ENCODE data around the gene SAMD4B. TPM values are rescaled to one million over a fixed set of nuclear protein-coding genes. Genes with fewer than 3 reads are reported as not detected.
A peak's percentile ranks its signal among the peaks of the same experiment; 100 is the strongest.

The SAMD4B gene
- total RNA-seq, 1 experiment from 2014 or later, result 57.8 TPM

DNA sequence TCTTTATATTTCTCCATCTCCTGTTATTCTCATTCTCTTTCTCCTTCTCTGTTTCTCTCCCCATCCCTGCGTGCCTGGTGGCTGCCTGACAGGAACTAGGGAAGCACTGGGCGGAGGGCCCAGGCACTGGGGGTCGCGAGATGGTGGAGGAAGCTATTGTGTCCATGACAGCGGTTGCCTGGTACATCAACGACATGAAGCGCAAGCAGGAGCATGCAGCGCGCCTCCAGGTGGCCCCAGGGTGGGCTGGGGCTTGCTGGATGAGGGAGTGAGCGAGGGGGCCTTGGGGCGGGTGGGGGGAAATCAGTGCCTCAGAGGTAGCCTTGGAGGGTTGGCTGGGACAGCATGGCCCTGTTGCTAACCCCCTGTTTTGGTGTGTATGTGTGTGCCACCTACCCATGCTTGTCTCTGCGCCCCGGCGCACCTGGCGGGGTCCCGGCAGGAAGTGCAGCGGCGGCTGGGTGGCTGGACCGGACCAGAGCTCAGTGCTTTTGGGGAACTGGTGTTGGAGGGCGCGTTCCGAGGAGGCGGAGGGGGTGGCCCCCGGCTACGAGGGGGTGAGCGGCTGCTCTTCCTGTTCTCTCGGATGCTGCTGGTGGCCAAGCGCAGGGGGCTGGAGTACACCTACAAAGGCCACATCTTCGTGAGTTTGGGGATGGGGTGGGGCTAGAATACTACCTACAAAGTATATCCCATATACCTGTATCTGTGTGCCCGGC, 75.4 kb downstream of the SAMD4B start:
- no peak for DNase-seq (ENCODE audit: extremely low read depth, low read depth)

DNA sequence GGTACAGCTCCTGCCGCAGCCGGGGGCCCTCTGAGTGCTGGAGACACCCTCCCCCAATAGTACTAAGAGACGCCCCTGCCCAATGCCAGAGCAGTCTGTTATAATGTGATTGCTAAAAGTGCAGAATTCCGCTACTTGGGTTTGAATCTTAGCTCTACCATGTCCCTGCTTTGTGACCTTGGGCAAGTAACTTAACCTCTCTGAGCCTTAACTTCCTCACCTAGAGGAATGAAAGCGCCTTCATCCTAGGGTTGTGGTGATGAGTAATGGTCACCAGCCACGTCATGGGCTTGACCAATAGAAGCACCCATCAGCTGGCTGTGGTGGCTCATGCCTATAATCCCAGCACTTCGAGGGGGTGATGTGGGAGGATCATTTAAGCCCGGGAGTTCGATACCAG, 76.8 kb downstream of the SAMD4B start:
- no peak for DNase-seq (ENCODE audit: extremely low read depth, low read depth)

DNA sequence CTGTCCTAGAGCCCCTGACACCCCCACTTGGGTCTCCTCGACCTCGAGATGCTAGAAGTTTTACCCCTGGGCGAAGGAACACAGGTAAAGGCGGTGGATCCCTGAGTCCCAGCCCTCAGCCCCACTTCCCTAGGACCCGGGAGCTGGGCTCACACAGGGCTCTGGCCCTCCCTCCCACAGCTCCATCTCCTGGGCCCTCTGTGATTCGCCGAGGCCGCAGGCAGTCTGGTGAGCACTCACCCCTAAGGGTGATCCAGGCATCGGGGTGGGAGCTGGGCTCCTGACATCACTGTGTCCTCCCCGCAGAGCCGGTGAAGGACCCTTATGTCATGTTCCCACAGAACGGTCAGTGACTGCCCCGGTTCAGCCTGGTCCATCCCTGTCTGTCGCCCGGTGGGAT, 78.5 kb downstream of the SAMD4B start:
- no peak for DNase-seq (ENCODE audit: extremely low read depth, low read depth)

DNA sequence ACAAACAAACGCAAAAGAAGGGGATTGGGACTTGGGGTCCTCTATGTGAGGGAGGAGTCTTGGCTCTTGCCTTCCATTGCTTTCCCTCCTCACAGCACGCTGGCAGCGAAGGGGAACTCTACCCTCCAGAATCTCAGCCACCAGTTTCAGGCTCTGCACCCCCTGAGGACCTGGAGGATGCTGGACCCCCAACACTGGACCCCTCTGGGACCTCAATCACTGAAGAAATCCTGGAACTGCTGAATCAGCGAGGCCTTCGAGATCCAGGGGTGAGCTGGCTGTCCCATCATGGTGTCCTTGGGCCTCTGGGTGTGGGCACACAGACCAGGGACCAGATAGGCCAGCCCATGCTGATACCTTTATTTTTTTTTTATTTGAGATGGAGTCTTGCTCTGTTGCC, 79.8 kb downstream of the SAMD4B start:
- no peak for DNase-seq (ENCODE audit: extremely low read depth, low read depth)

DNA sequence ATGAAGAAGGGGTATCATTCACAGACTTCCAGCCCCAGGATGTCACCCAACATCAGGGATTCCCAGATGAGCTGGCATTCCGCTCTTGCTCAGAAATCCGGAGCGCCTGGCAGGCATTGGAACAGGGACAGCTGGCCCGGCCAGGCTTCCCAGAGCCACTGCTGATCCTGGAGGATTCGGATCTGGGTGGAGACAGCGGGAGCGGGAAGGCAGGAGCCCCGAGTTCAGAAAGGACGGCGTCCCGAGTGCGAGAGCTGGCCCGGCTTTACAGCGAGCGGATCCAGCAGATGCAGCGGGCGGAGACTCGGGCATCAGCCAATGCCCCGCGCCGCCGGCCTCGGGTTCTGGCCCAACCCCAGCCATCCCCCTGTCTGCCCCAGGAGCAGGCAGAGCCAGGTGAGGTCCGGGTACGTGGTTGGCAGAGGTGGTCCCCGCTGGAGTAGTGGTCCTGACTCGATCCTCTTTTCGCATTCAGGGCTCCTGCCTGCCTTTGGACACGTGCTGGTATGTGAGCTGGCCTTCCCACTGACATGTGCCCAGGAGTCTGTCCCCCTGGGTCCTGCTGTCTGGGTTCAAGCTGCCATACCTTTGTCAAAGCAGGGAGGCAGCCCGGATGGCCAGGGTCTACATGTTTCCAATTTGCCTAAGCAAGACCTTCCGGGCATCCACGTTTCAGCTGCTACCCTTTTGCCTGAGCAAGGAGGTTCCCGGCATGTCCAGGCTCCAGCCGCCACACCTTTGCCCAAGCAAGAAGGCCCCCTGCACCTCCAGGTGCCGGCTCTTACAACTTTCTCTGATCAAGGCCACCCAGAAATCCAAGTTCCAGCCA, 81.3 kb downstream of the SAMD4B start:
- DNase-seq (ENCODE audit: extremely low read depth, low read depth), result no peak

DNA sequence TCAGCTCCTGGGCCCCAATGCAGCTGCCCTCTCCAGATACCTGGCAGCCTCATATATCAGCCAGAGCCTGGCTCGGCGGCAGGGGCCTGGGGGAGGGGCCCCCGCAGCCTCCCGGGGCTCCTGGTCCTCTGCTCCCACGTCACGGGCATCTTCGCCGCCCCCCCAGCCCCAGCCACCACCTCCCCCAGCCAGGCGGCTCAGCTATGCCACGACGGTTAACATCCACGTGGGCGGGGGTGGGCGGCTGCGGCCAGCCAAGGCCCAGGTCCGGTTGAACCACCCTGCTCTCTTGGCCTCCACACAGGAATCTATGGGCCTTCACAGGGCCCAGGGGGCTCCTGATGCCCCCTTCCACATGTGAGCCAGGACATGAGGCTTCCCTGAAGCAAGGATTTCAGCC, 82.7 kb downstream of the SAMD4B start:
- no peak for DNase-seq (ENCODE audit: extremely low read depth, low read depth)

DNA sequence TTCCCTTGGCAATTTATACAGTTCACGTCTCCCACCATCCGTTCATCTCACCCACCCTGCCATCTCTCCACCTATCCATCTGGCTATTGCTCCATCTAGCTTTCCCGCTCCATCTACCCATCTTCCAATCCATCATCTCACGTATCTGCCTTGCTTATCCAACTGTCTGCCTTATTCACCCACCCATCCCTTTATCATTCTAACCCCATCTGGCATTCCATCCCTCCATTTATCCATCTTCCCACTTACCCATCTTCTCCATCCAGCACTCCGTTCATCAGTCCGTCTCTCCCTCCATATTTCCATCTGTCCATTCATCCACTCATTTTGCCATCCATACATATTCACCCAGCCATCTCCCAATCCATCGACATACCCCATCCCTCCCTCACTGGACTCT, 83.5 kb downstream of the SAMD4B start:
- no peak for DNase-seq (ENCODE audit: extremely low read depth, low read depth)

DNA sequence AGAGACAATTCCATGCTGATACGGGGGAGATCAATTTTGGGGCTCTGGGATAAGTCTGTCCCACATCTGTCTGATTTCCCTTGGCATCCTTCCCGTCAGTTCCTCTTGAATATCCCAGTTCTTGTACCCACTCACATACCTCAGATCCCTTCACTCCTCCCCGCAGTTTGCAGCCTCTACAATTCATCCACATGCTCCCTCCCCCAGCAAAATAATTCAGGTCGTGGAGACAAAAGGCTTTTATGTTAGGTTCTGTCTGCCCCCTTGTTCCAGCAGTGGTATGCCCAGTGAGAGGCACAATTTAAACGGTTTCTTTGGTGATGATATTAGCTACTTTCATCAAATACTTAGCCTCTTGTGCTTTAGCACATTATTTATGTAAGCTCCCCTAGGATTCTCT, 83.9 kb downstream of the SAMD4B start:
- DNase-seq (ENCODE audit: extremely low read depth, low read depth), result no peak

DNA sequence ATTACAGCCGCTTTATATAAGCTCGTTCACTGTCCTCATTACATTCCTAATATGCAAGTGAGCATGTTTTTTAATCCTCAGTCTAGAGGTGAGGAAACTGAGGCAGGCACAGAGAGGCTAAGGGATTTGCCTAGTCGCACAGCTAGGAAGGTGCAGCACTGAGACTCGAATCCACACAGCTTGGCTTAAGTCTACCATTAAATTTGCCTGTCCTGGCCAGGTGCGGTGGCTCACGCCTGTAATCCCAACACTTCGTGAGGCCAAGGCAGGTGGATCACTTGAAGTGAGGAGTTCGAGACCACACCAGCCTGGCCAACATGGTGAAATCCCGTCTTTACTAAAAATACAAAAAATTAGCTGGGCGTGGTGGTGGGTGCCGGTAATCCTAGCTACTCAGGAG, 85.5 kb downstream of the SAMD4B start:
- DNase-seq (ENCODE audit: extremely low read depth, low read depth), result no peak

DNA sequence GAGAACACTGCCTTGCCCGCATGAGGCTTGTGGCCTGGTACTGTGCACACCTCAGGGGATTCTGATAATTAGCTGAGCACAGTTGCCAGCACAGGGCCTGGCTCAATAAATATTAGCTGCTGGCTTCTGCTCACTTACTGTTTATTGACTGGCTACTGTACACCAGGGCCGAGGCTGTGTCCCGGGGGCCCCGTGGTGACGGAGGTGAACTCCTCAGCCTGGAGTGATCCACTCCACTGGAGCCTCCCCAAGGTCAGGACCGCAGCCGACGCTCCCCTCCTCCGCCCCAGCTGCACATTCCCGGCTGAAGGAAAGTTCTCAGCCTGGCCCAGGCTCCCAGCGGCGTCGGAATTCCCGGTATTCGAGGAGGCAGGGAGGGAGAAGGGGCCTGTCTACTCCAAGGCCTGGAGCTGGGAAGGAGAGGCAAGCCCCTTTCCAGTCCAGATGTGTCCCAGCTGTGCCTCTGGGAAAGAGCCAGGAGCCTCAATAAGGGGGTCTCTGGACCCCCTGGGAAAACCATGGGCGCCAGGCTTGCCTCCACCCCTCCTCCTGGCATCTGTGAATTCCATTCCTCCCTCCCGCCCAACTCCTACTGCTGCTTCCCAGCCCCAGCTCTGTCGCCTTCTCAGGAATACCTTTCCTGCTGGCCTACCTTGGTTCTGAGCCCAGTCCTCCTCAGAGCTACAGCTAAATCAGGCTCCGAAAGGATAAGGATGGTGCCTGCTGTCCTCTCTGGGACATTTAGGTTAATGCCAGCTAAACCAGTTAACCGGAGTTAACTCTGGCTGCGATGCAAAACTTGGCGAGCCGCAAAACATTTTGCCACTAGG, 86.3 kb downstream of the SAMD4B start:
- DNase-seq (ENCODE audit: extremely low read depth, low read depth), result no peak

DNA sequence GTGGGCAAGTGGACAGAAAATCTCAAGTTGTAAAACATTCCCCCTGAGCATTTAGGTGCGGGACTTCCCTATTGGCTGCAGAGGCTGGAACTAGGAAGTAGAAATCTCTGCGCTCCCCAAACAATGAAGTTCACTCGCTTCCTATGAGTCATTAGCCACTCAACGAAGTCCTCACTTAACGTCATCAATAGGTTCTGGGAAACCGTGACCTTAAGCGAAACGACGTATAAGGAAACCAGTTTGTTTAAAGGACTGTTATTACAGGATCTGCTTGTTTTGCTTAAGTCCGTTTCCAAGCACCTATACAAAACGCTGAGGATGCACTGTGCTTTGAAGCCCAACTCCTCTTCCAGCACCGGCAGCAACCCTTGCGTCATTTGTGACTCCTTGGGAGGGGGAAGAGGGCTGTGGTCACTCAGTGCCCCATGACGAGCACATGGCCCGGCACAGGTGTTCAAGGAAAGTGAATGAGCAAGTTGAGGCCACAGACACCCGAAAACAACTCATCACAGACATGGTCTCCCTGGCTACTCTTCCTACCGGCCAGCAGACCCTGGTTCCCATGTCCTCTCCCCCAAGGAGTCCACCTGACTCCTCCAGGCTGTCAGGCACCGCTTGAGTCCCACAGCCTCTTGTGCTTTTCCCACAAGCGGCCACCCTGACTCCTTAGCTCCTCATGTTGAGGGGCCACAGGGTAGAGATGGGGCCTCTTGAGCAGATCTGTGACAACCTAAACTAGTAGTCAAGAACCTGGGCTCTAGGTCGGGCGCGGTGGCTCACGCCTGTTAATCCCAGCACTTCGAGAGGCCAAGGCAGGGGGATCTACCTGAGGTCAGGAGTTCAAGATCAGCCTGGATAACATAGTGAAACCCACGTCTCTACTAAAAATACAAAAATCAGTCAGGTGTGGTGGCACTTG, 88.7 kb downstream of the SAMD4B start:
- peak; percentile 96 for DNase-seq (ENCODE audit: extremely low read depth, low read depth)

DNA sequence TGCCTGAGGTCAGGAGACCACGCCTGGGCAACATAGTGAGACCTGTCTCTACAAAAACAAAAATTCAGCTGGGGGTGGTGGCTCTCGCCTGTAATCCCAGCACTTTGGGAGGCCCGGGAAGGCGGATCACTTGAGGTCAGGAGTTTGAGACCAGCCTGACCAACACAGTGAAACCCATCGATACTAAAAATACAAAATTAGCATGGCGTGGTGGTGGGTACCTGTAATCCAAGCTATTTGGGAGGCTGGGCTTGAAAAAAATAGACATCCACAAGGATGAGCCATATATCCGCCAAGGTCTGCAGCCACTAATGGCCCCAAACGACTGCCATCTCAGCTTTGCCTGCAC, 90.4 kb downstream of the SAMD4B start:
- DNase-seq (ENCODE audit: extremely low read depth, low read depth), result no peak

DNA sequence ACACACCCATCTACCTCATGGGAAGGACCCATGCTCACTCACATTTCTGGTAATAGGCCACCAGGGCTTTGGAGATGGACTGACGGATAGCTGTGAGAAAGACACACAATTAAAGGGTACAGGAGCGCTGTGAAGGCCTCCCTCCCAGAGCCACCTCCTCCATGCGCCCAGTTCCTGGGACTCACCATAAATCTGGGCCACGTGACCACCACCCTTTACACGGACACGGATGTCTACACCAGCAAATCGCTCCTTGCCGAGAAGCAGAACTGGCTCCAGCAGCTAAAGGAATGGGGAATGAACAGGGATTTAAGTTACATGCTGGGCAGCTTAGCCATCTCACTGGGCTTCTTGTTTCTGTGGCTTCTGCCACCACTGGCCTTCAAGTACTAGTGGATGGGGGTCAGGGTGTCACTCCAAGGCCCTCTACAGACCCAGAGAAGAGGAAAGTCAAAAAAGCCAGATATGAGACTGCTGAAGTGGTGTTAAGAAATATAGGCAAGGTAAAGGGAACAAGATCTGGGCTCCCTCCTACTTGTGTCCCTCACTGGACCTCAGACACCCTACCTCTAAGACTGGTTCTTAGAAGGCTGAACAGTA, 91.4 kb downstream of the SAMD4B start:
- DNase-seq (ENCODE audit: extremely low read depth, low read depth), result no peak

DNA sequence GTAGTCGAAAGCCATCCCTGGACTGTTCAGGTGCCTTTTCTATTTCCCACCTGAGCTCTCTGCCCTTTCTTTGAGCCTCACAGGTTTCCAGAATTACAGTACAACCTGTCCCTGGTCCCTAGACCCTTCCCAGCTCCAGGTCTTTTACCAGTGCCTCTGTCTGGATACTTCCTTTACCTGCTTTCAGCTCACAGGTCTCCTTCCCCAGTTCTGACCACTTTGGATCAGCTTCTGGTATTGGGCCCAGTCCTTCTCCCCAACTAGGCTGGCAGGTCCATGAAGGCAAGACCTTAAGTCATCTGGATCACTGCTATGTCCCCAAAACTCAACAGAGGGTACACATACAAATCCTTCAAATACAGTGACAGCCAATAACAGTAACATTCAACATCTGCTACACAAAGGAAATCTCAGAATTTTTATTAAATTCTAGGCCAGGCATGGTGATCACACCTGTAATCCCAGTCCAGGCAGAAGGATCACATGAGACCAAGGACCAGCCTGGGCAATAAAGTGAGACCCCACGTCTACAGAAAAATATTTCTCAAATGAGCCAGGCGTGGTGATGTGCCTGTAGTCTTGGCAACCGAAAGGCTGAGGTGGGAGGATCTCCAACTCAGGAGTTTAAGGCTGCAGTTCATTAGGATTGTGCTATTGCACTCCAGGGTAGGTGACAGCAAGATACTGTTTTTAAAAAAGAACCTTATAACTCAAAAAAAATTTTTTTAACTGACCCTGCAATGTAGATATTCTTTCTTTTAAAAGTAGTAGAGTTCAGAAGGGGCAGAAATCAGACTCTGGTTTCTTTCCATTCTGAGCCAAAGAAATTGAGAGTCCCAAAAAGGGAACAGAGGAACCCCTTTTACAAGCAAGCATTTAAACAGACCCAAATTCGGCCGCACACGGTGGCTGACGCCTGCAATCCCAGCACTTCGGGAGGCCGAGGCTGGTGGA, 92.2 kb downstream of the SAMD4B start:
- no peak for DNase-seq (ENCODE audit: extremely low read depth, low read depth)

Small RNAs within 50 kb of the gene (small RNA-seq; reads per million reads assigned to genes)
- 0.06 reads per million in 2 experiments for gene AC011445.2
- 0 reads per million in 2 experiments for gene MIR4530
- 0 to 0.06 reads per million in 2 experiments for gene RN7SL566P

Other genes starting within 250 kb of the SAMD4B start
- 4.4 and 7.2 TPM in 2 replicates for gene PAK4, start 216.6 kb upstream of the SAMD4B start, total RNA-seq (2014; rRNA removed; shearing (Covaris generic))
- gene NCCRP1, start 145.5 kb upstream of the SAMD4B start, total RNA-seq (2014; rRNA removed; shearing (Covaris generic)), result 0.05 TPM in 1 of 2 replicates, not detected in the other
- gene SYCN, start 138.2 kb upstream of the SAMD4B start, total RNA-seq (2014; rRNA removed; shearing (Covaris generic)), result not detected in 2 replicates
- not detected in 2 replicates for gene IFNL3, start 97.4 kb upstream of the SAMD4B start, total RNA-seq (2014; rRNA removed; shearing (Covaris generic))
- not detected in 2 replicates for gene IFNL4, start 93.6 kb upstream of the SAMD4B start, total RNA-seq (2014; rRNA removed; shearing (Covaris generic))
- not detected in 2 replicates for gene IFNL2, start 74.0 kb upstream of the SAMD4B start, total RNA-seq (2014; rRNA removed; shearing (Covaris generic))
- gene IFNL1, start 46.0 kb upstream of the SAMD4B start, total RNA-seq (2014; rRNA removed; shearing (Covaris generic)), result not detected in 2 replicates
- 0.66 and 0.79 TPM in 2 replicates for gene LRFN1, start 21.6 kb upstream of the SAMD4B start, total RNA-seq (2014; rRNA removed; shearing (Covaris generic))
- not detected in 2 replicates for gene GMFG, start 6.4 kb upstream of the SAMD4B start, total RNA-seq (2014; rRNA removed; shearing (Covaris generic))
- 21.1 and 27.7 TPM in 2 replicates for gene PAF1, start 48.7 kb downstream of the SAMD4B start, total RNA-seq (2014; rRNA removed; shearing (Covaris generic))
- gene MED29, start 49.0 kb downstream of the SAMD4B start, total RNA-seq (2014; rRNA removed; shearing (Covaris generic)), result 20.8 and 22.5 TPM in 2 replicates
- 15.1 and 24.6 TPM in 2 replicates for gene ZFP36, start 64.4 kb downstream of the SAMD4B start, total RNA-seq (2014; rRNA removed; shearing (Covaris generic))
- 16.7 and 18.0 TPM in 2 replicates for gene PLEKHG2, start 70.2 kb downstream of the SAMD4B start, total RNA-seq (2014; rRNA removed; shearing (Covaris generic))
- gene RPS16, start 93.5 kb downstream of the SAMD4B start, total RNA-seq (2014; rRNA removed; shearing (Covaris generic)), result 541 and 944 TPM in 2 replicates
- 42.3 and 48.4 TPM in 2 replicates for gene SUPT5H, start 103.2 kb downstream of the SAMD4B start, total RNA-seq (2014; rRNA removed; shearing (Covaris generic))
- gene TIMM50, start 138.4 kb downstream of the SAMD4B start, total RNA-seq (2014; rRNA removed; shearing (Covaris generic)), result 75.6 and 81.7 TPM in 2 replicates
- gene DLL3, start 156.5 kb downstream of the SAMD4B start, total RNA-seq (2014; rRNA removed; shearing (Covaris generic)), result 4.0 and 5.8 TPM in 2 replicates
- not detected in 2 replicates for gene SELENOV, start 172.7 kb downstream of the SAMD4B start, total RNA-seq (2014; rRNA removed; shearing (Covaris generic))
- gene EID2B, start 190.4 kb downstream of the SAMD4B start, total RNA-seq (2014; rRNA removed; shearing (Covaris generic)), result 3.3 and 4.9 TPM in 2 replicates
- 10.7 and 12.6 TPM in 2 replicates for gene EID2, start 197.7 kb downstream of the SAMD4B start, total RNA-seq (2014; rRNA removed; shearing (Covaris generic))

Measured in NCI-H460 (cell line).